ENCODE results near the gene TNPO1. TPM values are rescaled to one million over a fixed set of nuclear protein-coding genes. Genes with fewer than 3 reads are reported as not detected.
A peak's percentile ranks its signal among the peaks of the same experiment; 100 is the strongest.

TNPO1 gene
- total RNA-seq, 1 donor = 256 TPM

DNA sequence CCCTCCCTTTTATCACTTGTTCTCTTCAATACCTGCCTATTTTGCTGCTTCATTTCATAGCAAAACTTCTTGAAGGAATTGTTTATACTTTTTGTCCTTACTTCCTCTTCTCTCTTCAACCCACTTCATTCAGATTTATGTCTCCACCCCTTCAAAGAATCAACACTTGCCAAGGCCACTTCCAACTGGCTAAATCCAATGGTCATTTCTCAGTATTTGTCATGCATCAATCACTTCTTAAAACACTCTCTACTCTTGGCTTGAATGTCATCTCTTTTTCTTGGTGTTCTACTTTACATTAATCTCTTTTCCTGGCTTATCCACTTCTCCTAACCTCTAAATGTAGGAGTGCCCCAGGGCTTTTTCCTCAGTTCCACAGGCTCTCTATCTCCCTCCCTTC, 131.0 kb downstream of the TNPO1 start:
- H3K79me2 ChIP-seq (ENCODE audit: insufficient read depth, low read length) = no peaks in the 10 kb centered on the region
- DNase-seq (ENCODE audit: insufficient read length, low spot score, missing footprints) = no peak
- peaks cover 13% of the 10 kb centered on the region for H3K4me1 ChIP-seq (ENCODE audit: insufficient read depth, low read length)
- no peaks in the 10 kb centered on the region for H3K9me3 ChIP-seq (ENCODE audit: low read depth, low read length)
- H3K4me2 ChIP-seq (ENCODE audit: insufficient read depth, low read length) = no peak overlapping the region
- H2AFZ ChIP-seq (ENCODE audit: low read length) = no peak overlapping the region
- TF ChIP-seq, protein P1, sequence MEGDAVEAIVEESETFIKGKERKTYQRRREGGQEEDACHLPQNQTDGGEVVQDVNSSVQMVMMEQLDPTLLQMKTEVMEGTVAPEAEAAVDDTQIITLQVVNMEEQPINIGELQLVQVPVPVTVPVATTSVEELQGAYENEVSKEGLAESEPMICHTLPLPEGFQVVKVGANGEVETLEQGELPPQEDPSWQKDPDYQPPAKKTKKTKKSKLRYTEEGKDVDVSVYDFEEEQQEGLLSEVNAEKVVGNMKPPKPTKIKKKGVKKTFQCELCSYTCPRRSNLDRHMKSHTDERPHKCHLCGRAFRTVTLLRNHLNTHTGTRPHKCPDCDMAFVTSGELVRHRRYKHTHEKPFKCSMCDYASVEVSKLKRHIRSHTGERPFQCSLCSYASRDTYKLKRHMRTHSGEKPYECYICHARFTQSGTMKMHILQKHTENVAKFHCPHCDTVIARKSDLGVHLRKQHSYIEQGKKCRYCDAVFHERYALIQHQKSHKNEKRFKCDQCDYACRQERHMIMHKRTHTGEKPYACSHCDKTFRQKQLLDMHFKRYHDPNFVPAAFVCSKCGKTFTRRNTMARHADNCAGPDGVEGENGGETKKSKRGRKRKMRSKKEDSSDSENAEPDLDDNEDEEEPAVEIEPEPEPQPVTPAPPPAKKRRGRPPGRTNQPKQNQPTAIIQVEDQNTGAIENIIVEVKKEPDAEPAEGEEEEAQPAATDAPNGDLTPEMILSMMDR (IDR thresholded peaks at IDR 0.05; ENCODE audit: extremely low read depth, low read depth, low read length) = no peak
- H3K4me3 ChIP-seq (ENCODE audit: insufficient read depth, low read length) = no peak overlapping the region
- H3K36me3 ChIP-seq (ENCODE audit: insufficient read depth, low read length) = no peaks in the 10 kb centered on the region
- H3K27ac ChIP-seq (ENCODE audit: low read depth, low read length) = no peak overlapping the region
- no peaks in the 10 kb centered on the region for H4K20me1 ChIP-seq (ENCODE audit: insufficient read depth, low read length)
- H3K27me3 ChIP-seq (ENCODE audit: insufficient read depth, low read length) = no peaks in the 10 kb centered on the region

DNA sequence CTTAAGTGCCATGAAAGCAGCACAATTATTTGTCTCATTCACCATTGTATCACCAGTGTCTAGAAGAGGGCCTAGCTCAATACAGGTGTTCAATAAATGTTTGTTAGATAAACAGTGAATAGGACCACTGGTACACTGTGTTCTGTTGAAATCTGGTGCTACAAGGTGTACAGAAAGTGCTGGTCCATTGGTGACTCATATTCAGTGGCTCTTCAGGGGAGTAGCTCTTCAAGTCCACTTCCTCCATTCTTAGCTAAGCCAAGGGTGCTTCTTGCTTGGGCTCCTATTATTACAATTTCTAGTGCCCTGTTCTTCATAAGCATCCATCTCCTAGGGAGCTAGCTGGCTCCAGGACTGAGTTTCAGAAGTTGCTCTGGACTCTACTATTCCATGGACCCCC, 133.0 kb downstream of the TNPO1 start:
- H3K9me3 ChIP-seq (ENCODE audit: low read depth, low read length) = no peaks in the 10 kb centered on the region
- no peak overlapping the region for H3K27ac ChIP-seq (ENCODE audit: low read depth, low read length)
- H3K27me3 ChIP-seq (ENCODE audit: insufficient read depth, low read length) = no peaks in the 10 kb centered on the region
- no peak overlapping the region for H3K4me2 ChIP-seq (ENCODE audit: insufficient read depth, low read length)
- H2AFZ ChIP-seq (ENCODE audit: low read length) = no peak overlapping the region
- no peak for DNase-seq (ENCODE audit: insufficient read length, low spot score, missing footprints)
- H3K4me1 ChIP-seq (ENCODE audit: insufficient read depth, low read length) = peaks cover 15% of the 10 kb centered on the region
- H3K36me3 ChIP-seq (ENCODE audit: insufficient read depth, low read length) = no peaks in the 10 kb centered on the region
- no peaks in the 10 kb centered on the region for H4K20me1 ChIP-seq (ENCODE audit: insufficient read depth, low read length)
- no peaks in the 10 kb centered on the region for H3K79me2 ChIP-seq (ENCODE audit: insufficient read depth, low read length)
- no peak overlapping the region for H3K4me3 ChIP-seq (ENCODE audit: insufficient read depth, low read length)
- TF ChIP-seq, protein P1 (IDR thresholded peaks at IDR 0.05; ENCODE audit: extremely low read depth, low read depth, low read length) = no peak

DNA sequence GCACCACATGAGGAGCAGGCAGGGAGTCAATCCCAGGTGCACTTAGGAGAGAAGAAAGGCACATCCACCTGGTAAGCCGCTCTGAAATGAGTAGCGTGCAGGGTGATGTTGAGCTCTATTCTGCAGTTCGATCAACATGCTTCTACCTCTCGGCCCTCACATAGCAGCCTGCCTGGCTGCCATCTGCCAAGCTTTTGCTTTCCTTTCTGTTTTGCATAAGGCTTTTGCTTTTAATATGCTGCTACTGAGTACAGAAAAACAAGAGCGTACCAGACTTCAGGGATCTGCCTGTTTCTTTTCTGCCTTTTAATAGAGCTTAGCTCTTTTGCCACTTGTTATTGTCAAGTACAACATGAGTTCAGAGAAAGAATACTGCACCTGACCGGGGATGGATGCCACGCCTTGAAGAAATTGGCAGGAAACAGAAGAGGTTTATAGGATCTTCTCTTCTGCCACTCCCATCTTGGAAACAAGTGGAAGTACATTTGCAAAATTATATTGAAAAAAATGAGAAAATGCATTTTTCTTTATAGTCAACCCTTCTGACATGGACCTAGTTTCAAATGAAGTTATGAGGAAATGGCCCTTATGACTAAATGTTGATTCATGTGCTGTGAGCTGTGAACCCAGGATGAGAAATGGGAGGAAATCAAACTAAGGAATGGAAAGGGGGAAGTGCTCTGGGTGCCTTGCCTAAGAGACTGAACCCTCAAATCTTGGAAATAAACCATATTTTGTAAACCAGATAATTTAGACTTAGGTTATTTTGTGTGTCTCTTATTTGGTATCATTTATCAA, 135.4 kb downstream of the TNPO1 start:
- Histone ChIP-seq H3K4me2 (ENCODE audit: insufficient read depth, low read length) (peak overlapping the region; percentile 52), H3K27me3 (ENCODE audit: insufficient read depth, low read length) (no peaks in the 10 kb centered on the region), H3K4me3 (ENCODE audit: insufficient read depth, low read length) (no peak overlapping the region), H3K9me3 (ENCODE audit: low read depth, low read length) (no peaks in the 10 kb centered on the region), H3K4me1 (ENCODE audit: insufficient read depth, low read length) (peaks cover 24% of the 10 kb centered on the region), H2AFZ (ENCODE audit: low read length) (peak overlapping the region; percentile 27), H4K20me1 (ENCODE audit: insufficient read depth, low read length) (no peaks in the 10 kb centered on the region), H3K36me3 (ENCODE audit: insufficient read depth, low read length) (no peaks in the 10 kb centered on the region), H3K27ac (ENCODE audit: low read depth, low read length) (peak overlapping the region; percentile 77), H3K79me2 (ENCODE audit: insufficient read depth, low read length) (peaks cover 4% of the 10 kb centered on the region)
- TF ChIP-seq, protein P1 (IDR thresholded peaks at IDR 0.05; ENCODE audit: extremely low read depth, low read depth, low read length) = no peak
- DNase-seq (ENCODE audit: insufficient read length, low spot score, missing footprints) = peak; percentile 91

DNA sequence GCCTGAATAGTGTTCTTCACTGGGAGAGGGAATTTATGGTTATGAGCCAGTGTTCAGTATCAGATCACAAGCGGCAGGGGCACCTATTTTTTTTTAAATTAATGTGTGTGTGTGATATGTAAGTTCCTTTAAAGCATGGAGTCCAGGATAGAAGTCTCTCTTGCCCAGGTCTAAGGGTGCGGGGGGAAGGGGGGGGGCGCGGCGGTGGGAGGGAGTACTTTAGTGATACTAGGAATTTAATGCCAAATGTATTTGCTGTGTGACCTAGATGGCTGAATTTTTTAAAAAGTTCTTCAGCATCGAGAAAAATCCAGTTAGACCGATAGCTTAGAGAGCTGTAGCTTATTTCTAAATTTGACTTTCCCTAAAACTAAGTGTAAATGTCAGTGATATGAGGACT, 137.9 kb downstream of the TNPO1 start:
- Histone ChIP-seq H3K4me1 (ENCODE audit: insufficient read depth, low read length) (peaks cover 33% of the 10 kb centered on the region), H3K27me3 (ENCODE audit: insufficient read depth, low read length) (no peaks in the 10 kb centered on the region), H3K9me3 (ENCODE audit: low read depth, low read length) (no peaks in the 10 kb centered on the region), H3K79me2 (ENCODE audit: insufficient read depth, low read length) (peaks cover 29% of the 10 kb centered on the region), H3K4me2 (ENCODE audit: insufficient read depth, low read length) (peak overlapping the region; percentile 87), H3K27ac (ENCODE audit: low read depth, low read length) (no peak overlapping the region), H4K20me1 (ENCODE audit: insufficient read depth, low read length) (peaks cover 2% of the 10 kb centered on the region), H3K36me3 (ENCODE audit: insufficient read depth, low read length) (no peaks in the 10 kb centered on the region), H3K4me3 (ENCODE audit: insufficient read depth, low read length) (no peak overlapping the region), H2AFZ (ENCODE audit: low read length) (no peak overlapping the region)
- DNase-seq (ENCODE audit: insufficient read length, low spot score, missing footprints) = no peak
- TF ChIP-seq, protein P1 (IDR thresholded peaks at IDR 0.05; ENCODE audit: extremely low read depth, low read depth, low read length) = no peak
